ENCODE data around the gene PCDHGA9.

Gene PCDHGA9

DNA sequence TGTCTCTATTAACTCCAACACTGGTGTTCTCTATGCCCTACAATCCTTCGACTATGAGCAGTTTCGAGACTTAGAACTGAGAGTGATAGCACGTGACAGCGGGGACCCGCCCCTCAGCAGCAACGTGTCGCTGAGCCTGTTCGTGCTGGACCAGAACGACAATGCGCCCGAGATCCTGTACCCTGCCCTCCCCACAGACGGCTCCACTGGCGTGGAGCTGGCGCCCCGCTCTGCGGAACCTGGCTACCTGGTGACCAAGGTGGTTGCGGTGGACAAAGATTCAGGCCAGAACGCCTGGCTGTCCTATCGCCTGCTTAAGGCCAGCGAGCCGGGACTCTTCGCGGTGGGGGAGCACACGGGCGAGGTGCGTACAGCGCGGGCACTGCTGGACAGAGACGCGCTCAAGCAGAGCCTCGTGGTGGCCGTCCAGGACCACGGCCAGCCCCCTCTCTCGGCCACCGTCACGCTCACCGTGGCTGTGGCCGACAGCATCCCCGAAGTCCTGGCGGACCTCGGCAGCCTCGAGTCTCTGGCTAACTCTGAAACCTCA, 20.2 kb downstream of the PCDHGA9 start:
- H3K9me2 ChIP-seq (replicated peaks; ENCODE audit: control insufficient read depth, low read length), result no peaks in the 10 kb centered on the region
- no peak overlapping the region for H3K27ac ChIP-seq (ENCODE audit: low read depth, low read length)
- no peak overlapping the region for H3K4me3 ChIP-seq (ENCODE audit: low read length)
- H3K79me2 ChIP-seq (ENCODE audit: control insufficient read depth, low read length), result no peaks in the 10 kb centered on the region
- no peaks in the 10 kb centered on the region for H3K27me3 ChIP-seq (ENCODE audit: control insufficient read depth, low read length)
- TF ChIP-seq, protein P1, sequence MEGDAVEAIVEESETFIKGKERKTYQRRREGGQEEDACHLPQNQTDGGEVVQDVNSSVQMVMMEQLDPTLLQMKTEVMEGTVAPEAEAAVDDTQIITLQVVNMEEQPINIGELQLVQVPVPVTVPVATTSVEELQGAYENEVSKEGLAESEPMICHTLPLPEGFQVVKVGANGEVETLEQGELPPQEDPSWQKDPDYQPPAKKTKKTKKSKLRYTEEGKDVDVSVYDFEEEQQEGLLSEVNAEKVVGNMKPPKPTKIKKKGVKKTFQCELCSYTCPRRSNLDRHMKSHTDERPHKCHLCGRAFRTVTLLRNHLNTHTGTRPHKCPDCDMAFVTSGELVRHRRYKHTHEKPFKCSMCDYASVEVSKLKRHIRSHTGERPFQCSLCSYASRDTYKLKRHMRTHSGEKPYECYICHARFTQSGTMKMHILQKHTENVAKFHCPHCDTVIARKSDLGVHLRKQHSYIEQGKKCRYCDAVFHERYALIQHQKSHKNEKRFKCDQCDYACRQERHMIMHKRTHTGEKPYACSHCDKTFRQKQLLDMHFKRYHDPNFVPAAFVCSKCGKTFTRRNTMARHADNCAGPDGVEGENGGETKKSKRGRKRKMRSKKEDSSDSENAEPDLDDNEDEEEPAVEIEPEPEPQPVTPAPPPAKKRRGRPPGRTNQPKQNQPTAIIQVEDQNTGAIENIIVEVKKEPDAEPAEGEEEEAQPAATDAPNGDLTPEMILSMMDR (IDR thresholded peaks at IDR 0.05; ENCODE audit: low read depth, low read length, poor library complexity, severe bottlenecking), result no peak
- TF ChIP-seq EZH2phosphoT487 (IDR thresholded peaks at IDR 0.05; ENCODE audit: borderline replicate concordance, low read length), result no peak
- peaks cover 42% of the 10 kb centered on the region; the same call in 1 of the 2 replicates for H3K9me3 ChIP-seq (ENCODE audit: control insufficient read depth, insufficient read depth, low read length)
- H4K20me1 ChIP-seq (ENCODE audit: control insufficient read depth, insufficient read depth, low read depth, low read length), result no peaks in the 10 kb centered on the region
- H3K36me3 ChIP-seq (ENCODE audit: control insufficient read depth, low read length), result peaks cover 11% of the 10 kb centered on the region; the same call in 1 of the 2 replicates
- no peaks in the 10 kb centered on the region; the same call in 1 of the 2 replicates for H3F3A ChIP-seq (ENCODE audit: control insufficient read depth, insufficient read depth)
- H3K4me2 ChIP-seq (ENCODE audit: low read length), result no peak overlapping the region
- H3K4me1 ChIP-seq (ENCODE audit: control insufficient read depth, low read length), result 0 out of 2 replicates have a peak, but pooled peaks cover 3% of the 10 kb centered on the region

DNA sequence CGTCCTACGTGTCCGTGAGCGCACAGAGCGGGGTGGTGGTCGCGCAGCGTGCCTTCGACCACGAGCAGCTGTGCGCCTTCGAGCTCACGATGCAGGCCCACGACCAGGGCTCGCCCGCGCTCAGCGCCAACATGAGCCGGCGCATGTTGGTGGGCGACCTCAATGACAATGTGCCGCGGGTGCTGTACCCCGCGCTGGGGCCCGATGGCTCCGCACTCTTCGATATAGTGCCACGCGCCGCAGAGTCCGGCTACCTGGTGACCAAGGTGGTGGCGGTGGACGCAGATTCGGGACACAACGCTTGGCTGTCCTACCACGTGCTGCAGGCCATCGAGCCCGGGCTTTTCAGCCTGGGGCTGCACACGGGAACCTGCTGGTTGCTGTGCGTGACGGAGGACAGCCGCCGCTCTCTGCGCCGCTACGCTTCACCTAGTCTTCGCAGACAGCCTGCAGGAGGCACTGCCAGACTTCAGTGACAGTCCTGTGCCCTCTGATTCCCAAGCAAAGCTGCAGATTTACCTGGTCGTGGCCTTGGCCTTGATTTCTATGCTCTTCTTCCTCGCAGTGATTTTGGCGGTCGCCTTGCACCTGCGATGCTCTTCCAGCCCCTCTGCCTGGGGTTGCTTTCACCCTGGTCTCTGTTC, 25.3 kb downstream of the PCDHGA9 start:
- Histone ChIP-seq H3K9me3 (ENCODE audit: control insufficient read depth, insufficient read depth, low read length) (peaks cover 19% of the 10 kb centered on the region), H3K9me2 (replicated peaks; ENCODE audit: control insufficient read depth, low read length) (no peaks in the 10 kb centered on the region)
- no peak for TF ChIP-seq EZH2phosphoT487 (IDR thresholded peaks at IDR 0.05; ENCODE audit: borderline replicate concordance, low read length)
- TF ChIP-seq, protein P1 (IDR thresholded peaks at IDR 0.05; ENCODE audit: low read depth, low read length, poor library complexity, severe bottlenecking), result no peak

DNA sequence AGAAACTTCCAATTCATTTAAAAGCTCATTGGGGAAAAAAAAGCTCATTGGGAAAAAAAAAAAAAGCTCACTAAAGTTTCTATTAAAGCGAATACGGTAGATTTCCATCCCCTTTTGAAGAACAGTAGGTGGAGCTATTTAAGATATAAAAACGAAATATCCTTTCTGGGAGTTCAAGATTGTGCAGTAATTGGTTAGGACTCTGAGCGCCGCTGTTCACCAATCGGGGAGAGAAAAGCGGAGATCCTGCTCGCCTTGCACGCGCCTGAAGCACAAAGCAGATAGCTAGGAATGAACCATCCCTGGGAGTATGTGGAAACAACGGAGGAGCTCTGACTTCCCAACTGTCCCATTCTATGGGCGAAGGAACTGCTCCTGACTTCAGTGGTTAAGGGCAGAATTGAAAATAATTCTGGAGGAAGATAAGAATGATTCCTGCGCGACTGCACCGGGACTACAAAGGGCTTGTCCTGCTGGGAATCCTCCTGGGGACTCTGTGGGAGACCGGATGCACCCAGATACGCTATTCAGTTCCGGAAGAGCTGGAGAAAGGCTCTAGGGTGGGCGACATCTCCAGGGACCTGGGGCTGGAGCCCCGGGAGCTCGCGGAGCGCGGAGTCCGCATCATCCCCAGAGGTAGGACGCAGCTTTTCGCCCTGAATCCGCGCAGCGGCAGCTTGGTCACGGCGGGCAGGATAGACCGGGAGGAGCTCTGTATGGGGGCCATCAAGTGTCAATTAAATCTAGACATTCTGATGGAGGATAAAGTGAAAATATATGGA, 27.9 kb downstream of the PCDHGA9 start, which contains the start of gene PCDHGA12:
TSS of gene PCDHGA12 (plus strand) at position 176 of the 782 bp plus-strand sequence. CDS start at position 429, 253 bp downstream.
- no peaks in the 10 kb centered on the region for H3K9me2 ChIP-seq (replicated peaks; ENCODE audit: control insufficient read depth, low read length)
- TF ChIP-seq, protein P1 (IDR thresholded peaks at IDR 0.05; ENCODE audit: low read depth, low read length, poor library complexity, severe bottlenecking), result peak; percentile 73
- no peak for TF ChIP-seq EZH2phosphoT487 (IDR thresholded peaks at IDR 0.05; ENCODE audit: borderline replicate concordance, low read length)
- 0 out of 2 replicates have a peak within 1 kb of the TSS, but pooled peaks have one; percentile 5 for H3K27ac ChIP-seq (ENCODE audit: low read depth, low read length)
- H3K4me2 ChIP-seq (ENCODE audit: low read length), result peak within 1 kb of the TSS; percentile 60
- 0 out of 2 replicates have a peak, but pooled peaks cover 6% of the 10 kb centered on the region for H3F3A ChIP-seq (ENCODE audit: control insufficient read depth, insufficient read depth)
- peaks cover 24% of the 10 kb centered on the region for H3K36me3 ChIP-seq (ENCODE audit: control insufficient read depth, low read length)
- peak within 1 kb of the TSS; percentile 69 for H3K4me3 ChIP-seq (ENCODE audit: low read length)
- 0 out of 2 replicates have a peak, but pooled peaks cover 3% of the 10 kb centered on the region for H3K4me1 ChIP-seq (ENCODE audit: control insufficient read depth, low read length)
- no peaks in the 10 kb centered on the region for H3K79me2 ChIP-seq (ENCODE audit: control insufficient read depth, low read length)
- H3K27me3 ChIP-seq (ENCODE audit: control insufficient read depth, low read length), result no peaks in the 10 kb centered on the region
- peaks cover 18% of the 10 kb centered on the region for H3K9me3 ChIP-seq (ENCODE audit: control insufficient read depth, insufficient read depth, low read length)
- no peaks in the 10 kb centered on the region for H4K20me1 ChIP-seq (ENCODE audit: control insufficient read depth, insufficient read depth, low read depth, low read length)

More for the DNA sequence above, 25.3 kb downstream of the PCDHGA9 start:
- Histone ChIP-seq H3K4me1 (ENCODE audit: control insufficient read depth, low read length) (0 out of 2 replicates have a peak, but pooled peaks cover 3% of the 10 kb centered on the region), H3F3A (ENCODE audit: control insufficient read depth, insufficient read depth) (peaks cover 6% of the 10 kb centered on the region; the same call in 1 of the 2 replicates), H3K79me2 (ENCODE audit: control insufficient read depth, low read length) (no peaks in the 10 kb centered on the region), H3K27ac (ENCODE audit: low read depth, low read length) (no peak overlapping the region), H3K4me2 (ENCODE audit: low read length) (no peak overlapping the region), H3K4me3 (ENCODE audit: low read length) (no peak overlapping the region), H4K20me1 (ENCODE audit: control insufficient read depth, insufficient read depth, low read depth, low read length) (no peaks in the 10 kb centered on the region), H3K36me3 (ENCODE audit: control insufficient read depth, low read length) (peaks cover 24% of the 10 kb centered on the region), H3K27me3 (ENCODE audit: control insufficient read depth, low read length) (no peaks in the 10 kb centered on the region)
